Loucy (cell line): ENCODE data around the gene EPHA6.

Experiments used
- H2AFZ ChIP-seq: fragments of 200-600 bp; sonication (generic); 2 replicates; pipeline ENCODE4 v1.6.0; 2016; ENCODE audit warnings: antibody characterized with exemption, mild to moderate bottlenecking, low read length, moderate library complexity
- H3F3A ChIP-seq: fragments of 200-600 bp; 2 replicates; pipeline ENCODE4 v1.6.0; 2016; ENCODE audit warnings: antibody characterized with exemption, low read depth, mild to moderate bottlenecking
- H3K27me3 ChIP-seq: fragments of 200-600 bp; sonication (generic); 2 replicates; pipeline ENCODE4 v1.6.1; 2014; ENCODE audit warnings: low read length, mild to moderate bottlenecking; ENCODE audit not compliant: insufficient read depth, poor library complexity, severe bottlenecking
- H3K36me3 ChIP-seq: fragments of 200-600 bp; sonication (generic); 2 replicates; pipeline ENCODE4 v1.6.1; 2016; ENCODE audit warnings: low read length; ENCODE audit not compliant: insufficient read depth
- H3K4me1 ChIP-seq: fragments of 200-600 bp; sonication (generic); 2 replicates; pipeline ENCODE4 v1.5.1; 2014; ENCODE audit warnings: low read length, mild to moderate bottlenecking; ENCODE audit not compliant: insufficient read depth, poor library complexity, severe bottlenecking
- H3K4me2 ChIP-seq: fragments of 200-600 bp; sonication (generic); 2 replicates; pipeline ENCODE4 v1.6.0; 2014; ENCODE audit warnings: antibody characterized with exemption, low read length, low read depth, mild to moderate bottlenecking; ENCODE audit not compliant: poor library complexity, severe bottlenecking
- H3K4me3 ChIP-seq: fragments of 200-600 bp; sonication (generic); 2 replicates; pipeline ENCODE4 v1.5.1; 2014; ENCODE audit warnings: low read length, mild to moderate bottlenecking, mixed read lengths; ENCODE audit not compliant: poor library complexity, severe bottlenecking
- H3K79me2 ChIP-seq: fragments of 200-600 bp; sonication (generic); 2 replicates; pipeline ENCODE4 v1.6.1; 2014; ENCODE audit warnings: low read length; ENCODE audit not compliant: insufficient read depth
- H3K9ac ChIP-seq: fragments of 200-600 bp; sonication (generic); 2 replicates; pipeline ENCODE4 v1.6.0; 2014; ENCODE audit warnings: mild to moderate bottlenecking, low read depth, low read length, moderate library complexity; ENCODE audit not compliant: poor library complexity, severe bottlenecking
- H3K9me2 ChIP-seq: fragments of 200-600 bp; sonication (generic); replicated peaks from 2 replicates; pipeline ENCODE4 v1.6.1; 2016; ENCODE audit warnings: low read depth, low read length, mixed read lengths
- H3K9me3 ChIP-seq: fragments of 200-600 bp; sonication (generic); 2 replicates; pipeline ENCODE4 v1.6.1; 2014; ENCODE audit warnings: mild to moderate bottlenecking, antibody characterized with exemption, low read length, low read depth; ENCODE audit not compliant: insufficient read depth
- H4K20me1 ChIP-seq: fragments of 200-600 bp; sonication (generic); 2 replicates; pipeline ENCODE4 v1.6.0; 2014; ENCODE audit warnings: antibody characterized with exemption, low read length, mild to moderate bottlenecking; ENCODE audit not compliant: insufficient read depth, poor library complexity, severe bottlenecking
- CTCF ChIP-seq: fragments of 200-600 bp; sonication (generic); conservative IDR thresholded peaks from 2 replicates; pipeline ENCODE4 v1.5.1; 2014; ENCODE audit warnings: mild to moderate bottlenecking, antibody characterized with exemption, low read length
- EZH2phosphoT487 ChIP-seq: fragments of 200-600 bp; IDR thresholded peaks from 2 replicates; pipeline ENCODE4 v1.6.1; 2018; ENCODE audit warnings: antibody characterized with exemption, mild to moderate bottlenecking, moderate library complexity, borderline replicate concordance

Gene EPHA6

GRCh38 chr3:96844204-96844514 lies 29.8 kb downstream of the EPHA6 start:
- Histone ChIP-seq H3K79me2 (no peaks in the 10 kb centered on the region), H3K4me2 (no peak overlapping the region), H2AFZ (no peak overlapping the region), H3K9me2 (no peaks in the 10 kb centered on the region), H4K20me1 (no peaks in the 10 kb centered on the region), H3K27me3 (no peaks in the 10 kb centered on the region), H3K36me3 (no peaks in the 10 kb centered on the region), H3K4me3 (no peak overlapping the region), H3K9me3 (no peaks in the 10 kb centered on the region), H3K4me1 (no peaks in the 10 kb centered on the region), H3K9ac (no peak overlapping the region), H3F3A (no peaks in the 10 kb centered on the region)
- TF ChIP-seq EZH2phosphoT487 (no peak), CTCF (no peak)

GRCh38 chr3:96852849-96853248 lies 38.5 kb downstream of the EPHA6 start:
- Histone ChIP-seq H3K9me2 (no peaks in the 10 kb centered on the region), H3K27me3 (no peaks in the 10 kb centered on the region), H3K4me1 (no peaks in the 10 kb centered on the region), H3K36me3 (no peaks in the 10 kb centered on the region), H3K9me3 (no peaks in the 10 kb centered on the region), H3K4me3 (no peak overlapping the region), H3F3A (no peaks in the 10 kb centered on the region), H3K79me2 (no peaks in the 10 kb centered on the region), H4K20me1 (no peaks in the 10 kb centered on the region), H2AFZ (no peak overlapping the region), H3K4me2 (no peak overlapping the region), H3K9ac (no peak overlapping the region)
- TF ChIP-seq CTCF (no peak), EZH2phosphoT487 (no peak)

GRCh38 chr3:96860882-96861281 lies 46.5 kb downstream of the EPHA6 start:
- TF ChIP-seq CTCF = no peak
- Histone ChIP-seq H2AFZ (no peak overlapping the region), H4K20me1 (no peaks in the 10 kb centered on the region), H3K9me2 (no peaks in the 10 kb centered on the region), H3K4me2 (no peak overlapping the region), H3K9ac (no peak overlapping the region), H3K36me3 (no peaks in the 10 kb centered on the region), H3K27me3 (no peaks in the 10 kb centered on the region), H3F3A (no peaks in the 10 kb centered on the region), H3K79me2 (no peaks in the 10 kb centered on the region), H3K4me1 (no peaks in the 10 kb centered on the region), H3K4me3 (no peak overlapping the region), H3K9me3 (no peaks in the 10 kb centered on the region)
